DMS 273 (cell line): ENCODE results near the gene ARHGAP42.
"Not testable (repeated sequence)": the region's sequence is repeated elsewhere in the genome, so short reads cannot be mapped to it uniquely, and the experiment has no call there.

Experiments
- DNase-seq: peaks from one replicate; lab custom pipeline; 2025; ENCODE audit not compliant: unreplicated experiment; lab: John Stamatoyannopoulos, UW

ARHGAP42 gene

DNA sequence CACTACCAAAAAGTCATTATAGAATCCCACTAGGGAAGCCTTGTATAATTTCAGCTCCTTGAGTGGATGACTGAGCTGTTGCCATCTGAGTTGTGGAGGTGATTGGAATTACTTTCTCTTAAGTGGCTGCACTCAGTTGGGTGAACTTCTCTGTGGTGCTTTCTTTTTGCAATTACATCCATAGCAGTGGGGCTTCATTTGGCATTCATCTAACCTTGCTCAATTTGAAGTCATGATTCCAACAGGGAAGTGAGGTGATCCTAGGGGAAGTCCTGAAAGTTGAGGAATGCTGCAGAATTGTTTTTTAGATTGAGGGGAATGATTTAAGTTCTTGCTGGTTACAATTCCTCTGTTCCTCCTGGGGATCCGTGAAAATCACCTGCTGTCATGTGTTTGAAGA is 39.6 kb downstream of the ARHGAP42 start:
- no peak for DNase-seq

DNA sequence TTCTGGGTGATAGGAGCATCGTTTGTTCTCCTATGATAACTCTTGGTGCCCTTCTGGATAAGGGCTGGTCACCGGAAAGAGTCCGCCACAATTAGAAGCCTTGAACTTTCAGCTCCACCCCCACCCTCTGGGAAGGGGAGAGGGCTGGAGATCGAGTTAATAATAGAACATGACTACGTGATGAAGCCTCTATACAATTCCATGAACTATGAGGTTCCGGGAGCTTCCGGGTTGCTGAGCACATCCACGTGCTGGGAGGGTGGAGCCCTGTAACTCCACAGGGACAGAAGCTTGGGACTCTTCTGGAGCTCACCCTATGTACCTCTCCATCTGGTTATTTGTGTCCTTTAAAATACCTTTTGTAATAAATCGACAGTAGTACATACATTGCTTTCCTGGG is 40.3 kb downstream of the ARHGAP42 start:
- no peak for DNase-seq

DNA sequence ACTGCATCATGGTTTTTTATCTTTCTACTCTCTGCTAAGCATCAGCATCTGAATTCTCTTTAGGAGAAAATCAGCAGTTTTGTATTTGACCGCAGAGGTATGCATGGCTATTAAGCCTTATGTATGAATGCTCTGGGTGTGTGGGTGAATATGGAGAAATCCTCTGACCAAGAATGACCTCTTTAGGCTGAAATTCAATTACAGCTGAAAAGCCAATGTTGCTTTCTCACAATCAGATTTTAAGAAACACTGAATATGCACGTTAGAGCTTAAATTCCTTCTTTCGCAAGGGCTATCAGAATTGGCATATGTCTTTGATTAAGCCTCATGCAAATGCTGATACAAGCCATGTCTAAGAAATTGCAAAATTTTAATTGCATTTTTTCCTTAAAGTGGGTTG is 43.2 kb downstream of the ARHGAP42 start:
- DNase-seq, result no peak

DNA sequence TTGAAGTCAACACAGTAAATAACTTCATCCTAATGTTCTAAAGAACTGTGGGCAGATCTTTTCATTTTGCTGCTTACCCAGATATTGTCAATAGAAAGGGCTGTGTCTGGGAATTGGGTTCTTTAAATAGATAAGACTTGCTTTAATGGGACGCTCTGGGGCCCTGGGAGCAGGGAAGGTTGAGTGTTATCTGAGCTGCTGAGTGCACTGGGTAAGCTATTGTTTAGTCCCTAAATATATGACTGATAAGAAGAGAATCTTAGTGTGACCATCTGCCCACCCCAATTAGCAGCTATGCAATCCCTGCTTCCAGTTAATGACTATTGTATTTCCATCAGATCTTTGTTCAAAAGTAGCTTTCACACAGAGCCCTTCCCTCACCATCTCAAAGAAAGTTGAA is 44.4 kb downstream of the ARHGAP42 start:
- DNase-seq, result peak; percentile 42

DNA sequence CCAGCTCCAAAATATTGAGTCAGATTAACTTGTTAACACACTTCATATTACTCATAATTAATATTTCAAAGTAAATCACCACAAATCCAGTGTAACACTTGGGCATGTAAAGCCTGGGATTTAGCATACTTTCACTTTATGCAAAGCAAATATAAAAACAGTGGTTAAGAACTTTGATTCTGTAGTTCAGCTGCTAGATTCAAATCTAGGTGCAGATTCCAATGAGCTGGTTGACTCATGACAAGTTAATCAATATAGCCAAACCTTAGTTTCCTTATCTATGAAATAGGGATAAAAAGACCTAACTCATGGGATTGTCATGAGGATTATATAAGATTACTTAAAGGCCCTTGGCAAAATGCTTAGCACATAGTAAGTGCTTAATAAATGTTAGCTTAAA is 45.9 kb downstream of the ARHGAP42 start:
- DNase-seq, result no peak

DNA sequence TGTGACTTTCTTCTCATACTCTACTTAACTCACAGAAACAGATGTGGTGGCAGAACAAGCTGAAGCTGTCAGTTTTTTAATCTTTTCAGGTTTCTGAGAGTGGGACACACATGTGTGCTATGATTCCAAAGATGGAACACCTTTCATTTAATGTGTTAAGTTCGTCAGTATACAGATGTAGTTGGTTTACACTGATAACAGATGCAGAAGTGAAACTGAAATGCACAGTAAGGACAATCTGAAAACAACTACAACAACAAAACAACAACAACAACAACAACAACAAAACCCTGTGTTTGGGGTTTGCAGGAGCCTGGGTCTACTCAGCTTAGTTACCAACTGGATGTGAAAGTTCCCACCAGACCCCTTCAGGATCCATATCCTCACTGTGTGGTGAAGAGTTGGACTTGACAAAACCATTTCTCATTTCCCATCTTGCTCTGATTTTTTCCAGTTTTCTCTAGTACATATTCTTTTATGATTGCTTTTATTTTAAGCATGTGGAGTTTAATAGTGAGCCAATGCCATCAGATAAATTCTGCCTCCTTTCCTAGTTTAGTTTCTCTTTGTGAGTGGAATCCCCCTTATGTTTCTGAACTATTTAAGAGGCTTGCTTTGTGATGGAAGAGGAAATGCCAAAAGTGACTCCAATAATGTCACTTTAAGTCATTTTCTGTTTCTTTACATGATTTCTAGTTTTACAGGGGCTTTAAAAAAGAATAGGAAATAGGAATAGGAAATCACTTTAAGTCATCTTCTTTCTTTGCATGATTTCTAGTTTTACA is 47.8 kb downstream of the ARHGAP42 start:
- DNase-seq, result no peak

DNA sequence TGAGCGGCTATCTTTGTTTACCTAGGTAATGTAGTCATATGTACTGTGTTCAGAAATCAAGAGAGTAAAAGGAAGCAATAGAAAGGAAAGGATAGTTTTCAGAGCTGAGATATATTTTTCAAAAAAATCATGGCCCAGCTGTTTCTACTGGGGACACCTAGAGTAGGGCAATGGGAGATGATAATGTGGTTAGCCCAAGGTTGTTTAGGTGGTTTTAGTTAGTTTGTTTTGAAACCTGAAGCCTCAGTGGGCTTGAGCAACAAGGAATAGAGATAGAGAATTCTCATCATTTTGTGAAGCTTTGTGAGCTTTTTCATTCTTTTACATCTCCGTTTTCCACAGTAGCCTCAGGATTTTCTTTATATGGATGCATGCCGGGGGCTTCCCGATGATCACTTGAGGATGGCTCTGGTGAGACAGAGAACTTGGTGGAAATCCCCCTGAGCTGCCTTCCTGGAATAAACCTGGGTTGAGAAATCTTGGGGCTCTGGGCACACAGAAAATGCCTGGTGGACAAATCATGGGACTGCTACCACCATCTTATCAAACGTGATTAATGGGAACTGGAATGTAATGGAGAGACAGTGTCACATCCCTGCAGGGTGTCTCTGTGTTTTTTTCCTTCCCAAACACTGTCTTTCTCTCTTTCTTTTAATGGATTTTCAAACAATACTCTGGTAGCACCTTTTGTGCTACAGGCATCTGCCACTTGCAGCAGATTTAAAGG is 49.0 kb downstream of the ARHGAP42 start:
- no peak for DNase-seq

DNA sequence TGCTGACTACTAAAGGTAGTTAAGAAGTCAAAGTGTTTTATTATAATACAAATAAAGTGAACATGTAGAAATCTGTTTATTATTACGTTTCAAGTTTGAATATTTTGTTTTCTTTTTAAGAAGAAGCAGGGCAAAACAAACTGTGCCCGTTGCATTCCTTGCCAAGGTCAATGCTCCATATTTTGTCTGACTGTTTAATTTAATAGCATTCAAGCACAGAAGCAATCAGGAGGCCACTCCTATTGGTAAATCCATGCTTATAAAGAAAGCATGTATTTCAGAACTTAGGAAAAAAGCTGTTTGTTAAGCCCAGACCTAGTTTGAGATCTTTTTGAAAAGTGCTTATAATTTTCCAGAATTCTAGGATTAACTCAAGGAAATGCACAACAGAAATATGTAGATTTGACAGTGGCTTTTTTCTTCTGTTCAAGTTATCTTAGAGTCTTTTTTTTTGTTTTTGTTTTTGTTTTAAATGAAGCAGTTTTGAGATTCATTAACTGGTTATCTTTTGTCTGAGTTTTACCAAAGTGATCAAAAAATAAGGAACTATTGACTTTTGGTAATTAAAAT is 51.7 kb downstream of the ARHGAP42 start:
- DNase-seq, result no peak

DNA sequence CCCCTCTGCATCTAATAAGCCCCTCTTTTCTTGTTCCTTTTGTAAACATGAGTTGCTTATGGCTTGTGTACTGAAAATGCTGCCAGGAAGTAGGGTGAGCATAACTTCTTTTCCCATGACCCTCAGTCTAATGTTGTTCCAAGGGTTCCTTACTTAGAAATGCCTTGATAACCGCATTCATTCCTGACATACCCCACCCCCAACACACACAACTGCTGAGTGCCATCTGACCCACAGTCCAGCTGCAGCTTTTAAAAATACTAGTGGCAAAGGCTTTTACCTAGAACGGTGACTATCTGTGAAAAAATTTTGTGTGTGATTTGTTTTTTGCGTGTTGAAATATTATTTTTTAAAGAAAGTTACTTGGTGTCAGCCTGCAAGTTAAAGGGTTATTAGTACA is 52.6 kb downstream of the ARHGAP42 start:
- peak; percentile 61 for DNase-seq

DNA sequence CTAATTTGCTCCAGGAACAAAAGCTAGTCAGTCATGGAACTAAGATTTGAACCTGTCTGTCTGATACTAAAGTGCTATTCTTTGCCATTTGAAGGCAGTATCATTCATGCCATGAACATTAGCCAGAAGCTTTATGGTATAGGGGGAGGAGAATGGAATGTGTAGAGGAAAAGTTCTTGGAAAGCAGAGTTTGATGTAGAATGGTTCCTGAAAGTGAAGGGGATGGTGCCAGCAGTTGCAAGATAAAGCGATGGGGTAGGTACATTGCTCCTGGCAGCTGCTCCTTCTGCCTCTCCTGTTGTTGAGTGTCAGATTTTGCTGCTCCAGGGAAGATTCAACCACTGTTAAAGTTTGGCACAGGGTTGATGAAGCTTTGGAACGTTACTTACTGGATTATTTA is 53.4 kb downstream of the ARHGAP42 start:
- DNase-seq, result peak; percentile 46

DNA sequence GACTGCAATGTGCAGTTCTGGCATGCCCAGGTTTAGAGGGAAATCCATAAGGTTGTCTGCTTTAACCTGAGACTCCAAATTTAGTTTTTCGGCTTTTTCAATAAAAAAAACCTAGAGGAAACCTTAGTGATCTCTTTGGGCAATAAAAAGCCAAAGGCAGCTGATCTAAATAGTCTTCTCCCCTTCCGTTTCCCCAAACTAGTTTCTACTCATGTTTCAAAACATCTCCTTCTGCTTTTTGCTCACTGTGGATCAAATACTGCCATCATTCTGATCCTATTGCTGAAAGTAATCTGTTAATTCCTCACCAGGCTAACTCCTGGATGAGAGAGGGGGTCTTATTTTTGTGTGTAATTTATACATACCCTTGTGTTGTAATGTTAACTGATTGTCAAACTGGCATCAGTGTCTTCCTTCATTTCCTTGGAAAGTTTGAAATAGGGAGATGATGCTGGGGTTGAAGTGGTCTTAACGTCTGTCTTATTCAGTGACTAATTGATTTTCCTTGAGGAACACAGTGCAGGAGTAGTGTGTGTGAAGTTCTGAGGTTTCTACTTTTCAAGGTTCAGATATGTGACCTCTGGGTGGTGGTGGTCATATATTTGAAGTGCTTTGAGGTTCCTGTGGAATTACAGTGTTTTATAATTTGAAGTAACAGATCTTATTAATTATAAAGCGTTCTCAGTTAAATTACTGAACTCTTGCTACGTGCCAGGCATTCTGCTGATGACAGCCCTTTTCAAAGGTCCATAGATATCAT is 55.0 kb downstream of the ARHGAP42 start:
- no peak for DNase-seq

DNA sequence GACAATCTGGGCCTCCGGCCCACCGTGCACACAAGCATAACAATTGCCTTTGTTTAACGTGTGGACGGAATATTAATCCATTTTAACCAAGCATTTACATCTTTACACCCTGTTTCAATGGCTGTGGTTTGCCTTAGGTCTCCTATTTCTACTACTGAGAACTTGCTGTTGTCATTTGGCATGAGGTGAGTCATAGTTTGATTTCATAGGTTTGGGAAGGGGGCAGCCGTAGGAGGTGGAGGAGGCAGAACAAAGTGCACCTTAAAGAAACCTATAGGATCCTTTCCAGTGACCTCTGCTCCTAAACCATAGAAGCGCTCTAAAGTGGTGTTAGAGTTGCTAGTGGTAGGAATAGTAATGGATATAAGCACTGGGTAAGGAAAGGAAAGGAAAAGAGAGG is 59.4 kb downstream of the ARHGAP42 start:
- no peak for DNase-seq

DNA sequence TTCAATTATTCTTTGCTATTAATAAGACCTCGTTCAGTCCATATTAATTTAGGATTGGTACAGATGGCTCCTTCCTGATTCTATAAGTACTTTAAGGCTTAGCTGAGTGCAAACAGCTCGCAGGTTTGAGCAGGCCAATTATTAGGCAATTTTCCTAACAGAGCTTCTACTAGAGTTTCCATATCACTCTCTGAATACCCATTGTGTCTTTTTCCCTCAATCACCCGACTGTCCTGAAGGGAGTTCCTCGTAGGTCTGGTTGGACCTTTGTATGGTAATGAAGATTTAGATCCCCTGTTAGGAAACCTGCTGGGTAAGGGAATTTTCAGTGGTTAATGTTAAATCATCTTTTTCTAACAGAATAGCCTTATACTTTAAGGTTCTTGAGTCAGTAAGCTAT is 61.1 kb downstream of the ARHGAP42 start:
- DNase-seq, result no peak

DNA sequence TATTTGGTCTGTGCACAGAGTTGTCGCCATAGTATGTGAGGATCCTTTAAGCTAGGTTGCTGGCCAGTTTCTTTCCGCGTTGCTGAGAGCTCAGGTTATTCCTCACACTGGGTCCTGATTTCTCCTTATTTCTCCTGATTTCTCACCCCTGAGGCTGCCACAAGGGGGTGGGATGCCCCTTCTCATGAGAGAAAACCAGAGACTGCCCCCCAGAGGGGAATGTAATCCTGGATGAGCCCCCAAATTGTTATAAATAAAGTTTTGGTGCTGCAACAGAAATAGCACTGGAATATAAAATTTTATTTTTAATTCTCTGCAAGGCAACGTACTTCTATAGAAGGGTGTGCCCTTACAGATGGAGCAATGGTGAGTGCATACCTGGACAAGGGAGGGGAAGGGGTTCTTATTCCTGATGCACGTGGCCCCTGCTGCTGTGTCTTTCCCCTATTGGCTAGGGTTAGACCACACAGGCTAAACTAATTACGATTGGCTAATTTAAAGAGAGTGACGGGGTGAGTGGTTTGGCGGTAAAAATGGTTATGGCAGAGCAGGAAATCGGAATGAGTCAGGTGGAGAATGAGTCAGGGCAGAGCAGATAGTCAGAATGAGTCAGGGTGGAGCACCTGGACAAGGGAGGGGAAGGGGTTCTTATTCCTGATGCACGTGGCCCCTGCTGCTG is 62.9 kb downstream of the ARHGAP42 start:
- not testable (repeated sequence) for DNase-seq

DNA sequence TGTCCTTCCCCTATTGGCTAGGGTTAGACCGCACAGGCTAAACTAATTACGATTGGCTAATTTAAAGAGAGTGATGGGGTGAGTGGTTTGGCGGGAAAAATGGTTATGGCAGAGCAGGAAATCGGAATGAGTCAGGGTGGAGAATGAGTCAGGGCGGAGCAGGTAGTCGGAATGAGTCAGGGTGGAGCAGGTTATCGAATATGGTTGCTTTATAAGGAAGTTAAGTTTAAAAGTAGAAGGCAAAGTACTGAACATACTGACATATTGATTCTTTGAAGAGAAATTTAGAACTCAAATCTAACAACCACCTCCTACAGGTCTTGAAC is 63.4 kb downstream of the ARHGAP42 start:
- DNase-seq, result not testable (repeated sequence)

DNA sequence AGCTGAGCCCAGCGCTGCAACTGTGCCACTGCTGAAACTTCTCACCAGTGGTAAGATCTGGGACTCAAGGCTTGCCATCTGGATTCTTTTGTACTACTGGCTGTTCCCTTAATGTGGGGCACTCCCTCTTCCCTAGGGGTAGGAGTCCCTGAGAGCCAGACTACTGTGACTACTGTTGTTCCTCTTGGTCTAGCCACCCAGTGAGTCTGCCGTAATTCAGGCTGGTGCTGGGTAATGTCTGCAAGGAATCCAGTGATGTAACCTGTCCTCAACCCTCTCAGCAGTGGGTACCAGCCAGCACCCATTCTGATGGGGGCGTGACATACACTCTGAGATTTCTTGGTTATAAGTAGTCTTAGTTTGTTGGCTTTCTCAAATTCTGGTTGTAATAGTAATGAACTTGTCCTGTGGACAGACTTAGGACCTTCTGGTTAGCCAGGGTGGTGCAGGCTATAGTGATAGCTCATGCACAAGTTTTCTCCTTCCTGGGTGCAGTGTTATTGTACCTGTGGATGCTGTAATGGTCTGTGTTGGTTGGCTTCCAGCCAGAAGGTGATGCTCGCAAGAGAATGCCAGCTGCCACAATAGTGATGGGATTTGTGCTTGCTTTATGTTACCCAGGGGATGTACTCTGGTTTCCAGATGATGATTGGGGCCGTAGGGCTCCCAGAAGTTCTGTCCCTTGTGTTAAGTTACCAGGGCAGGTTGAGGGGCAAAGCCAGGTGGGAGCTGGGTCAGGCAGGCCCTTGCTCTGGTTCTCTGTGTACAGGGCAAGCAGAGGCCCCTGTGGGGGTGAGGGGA is 65.5 kb downstream of the ARHGAP42 start:
- peak; percentile 69 for DNase-seq

DNA sequence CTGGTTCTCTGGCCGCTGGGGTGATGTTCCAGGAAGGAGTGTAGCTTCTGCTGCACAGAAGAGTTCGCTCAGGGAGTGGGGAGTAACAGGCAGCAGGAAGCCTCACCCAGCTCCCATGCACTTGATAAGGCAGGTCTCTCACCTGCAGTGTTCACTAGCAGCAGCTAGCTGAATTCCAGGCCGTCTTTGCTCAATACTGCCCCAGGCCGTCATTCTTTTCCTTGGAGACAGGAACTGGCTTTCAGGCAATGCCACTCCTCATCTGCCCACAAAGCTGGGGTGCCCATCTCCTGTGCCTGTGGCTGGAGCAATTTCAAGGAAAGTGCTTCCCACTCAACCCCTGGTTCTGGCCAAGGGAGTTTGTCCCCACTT is 66.1 kb downstream of the ARHGAP42 start:
- DNase-seq, result peak; percentile 40

DNA sequence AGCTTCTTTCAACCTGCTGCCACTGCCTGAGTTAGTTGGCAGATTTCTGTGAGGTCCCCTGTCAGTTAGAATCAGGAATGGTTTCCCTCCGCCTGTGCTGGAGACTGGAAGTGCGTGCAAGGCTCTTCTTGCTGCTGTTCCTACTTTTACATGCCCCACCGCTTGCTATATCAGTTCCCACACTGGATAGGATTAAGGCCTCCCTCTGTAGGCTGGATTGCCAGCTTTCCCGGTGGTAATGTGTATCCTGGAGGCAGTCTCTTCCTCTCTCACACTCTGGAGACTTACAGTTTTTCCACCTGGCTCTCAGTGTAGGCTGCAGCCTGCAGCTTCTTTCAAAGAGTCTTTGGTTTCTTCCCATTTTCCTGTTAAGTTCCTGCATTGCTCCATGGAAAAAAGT is 66.5 kb downstream of the ARHGAP42 start:
- DNase-seq, result peak; percentile 40

DNA sequence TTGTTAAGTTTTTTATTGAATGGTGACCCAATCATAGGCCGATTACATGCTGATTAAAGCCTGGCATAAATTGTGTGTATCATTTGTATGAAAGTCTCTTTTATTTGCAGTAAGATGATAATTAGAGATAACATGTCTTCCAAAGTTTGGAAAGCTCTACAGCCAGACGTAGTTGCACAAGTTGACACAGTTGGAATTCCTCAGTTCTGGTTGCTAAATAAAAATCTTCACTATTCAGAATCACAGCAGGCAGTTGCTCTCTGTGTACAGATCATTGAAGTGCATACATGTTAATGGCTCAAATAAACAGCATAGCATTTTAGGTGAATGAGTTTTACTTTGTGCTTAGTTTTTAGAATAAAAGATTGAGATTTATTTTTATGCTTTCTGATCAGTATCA is 69.5 kb downstream of the ARHGAP42 start:
- DNase-seq, result no peak

DNA sequence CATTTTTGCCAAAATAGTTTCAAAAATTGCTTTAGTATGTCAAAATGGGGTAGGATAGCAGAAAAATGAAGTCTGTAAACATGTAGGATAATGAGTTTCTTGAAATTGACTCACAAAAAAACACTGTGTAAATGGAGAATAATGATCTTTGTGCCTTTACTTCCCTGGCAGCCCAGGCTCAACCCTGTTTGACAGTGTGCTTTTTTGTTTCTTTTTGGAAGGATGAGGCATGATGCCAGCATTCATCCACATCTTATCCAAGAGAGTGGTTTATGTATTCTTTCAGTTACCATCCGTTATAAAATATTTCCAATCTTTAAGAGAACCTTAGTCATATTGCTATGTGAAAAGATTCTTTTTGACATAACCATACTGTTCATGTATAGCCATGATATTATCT is 70.6 kb downstream of the ARHGAP42 start:
- no peak for DNase-seq
